GM23338 (cell line): ENCODE measurements around the gene FYN. TPM values are rescaled to one million over a fixed set of nuclear protein-coding genes. Genes with fewer than 3 reads are reported as not detected.

Experiments
- ATAC-seq: fragments of 200-7000 bp; cut with Tn5 transposase; 3 replicates; pipeline ENCODE4 v1.9.1; 2020
- DNase-seq: peaks from one replicate; pipeline ENCODE4 v3.0.0-alpha.2; 2015; ENCODE audit warnings: low spot score
- H2AFZ ChIP-seq: fragments of 200-600 bp; sonication (generic); 2 replicates; pipeline ENCODE4 v1.8.0; 2016; ENCODE audit warnings: antibody characterized with exemption, mild to moderate bottlenecking, moderate library complexity
- H3F3A ChIP-seq: fragments of 200-600 bp; sonication (generic); replicated peaks from 2 replicates; pipeline ENCODE4 v1.8.0; 2017; ENCODE audit warnings: antibody characterized with exemption, mixed run types, low read depth
- H3K27ac ChIP-seq: fragments of 200-600 bp; sonication (generic); 2 replicates; pipeline ENCODE4 v1.6.1; 2016; ENCODE audit warnings: low read depth
- H3K27me3 ChIP-seq: fragments of 200-600 bp; sonication (generic); 2 replicates; pipeline ENCODE4 v1.8.0; 2016; ENCODE audit warnings: mild to moderate bottlenecking, mixed run types, moderate library complexity; ENCODE audit not compliant: insufficient read depth
- H3K36me3 ChIP-seq: fragments of 200-600 bp; sonication (generic); 2 replicates; pipeline ENCODE4 v1.8.0; 2016; ENCODE audit warnings: mild to moderate bottlenecking; ENCODE audit not compliant: insufficient read depth
- H3K4me1 ChIP-seq: fragments of 200-600 bp; sonication (generic); 2 replicates; pipeline ENCODE4 v1.8.0; 2016; ENCODE audit warnings: mild to moderate bottlenecking, moderate library complexity; ENCODE audit not compliant: insufficient read depth
- H3K4me2 ChIP-seq: fragments of 200-600 bp; sonication (generic); 2 replicates; pipeline ENCODE4 v1.7.1; 2017; ENCODE audit warnings: mixed run types
- H3K4me3 ChIP-seq: fragments of 200-600 bp; sonication (generic); 2 replicates; pipeline ENCODE4 v1.6.1; 2016; ENCODE audit warnings: mixed run types
- H3K79me2 ChIP-seq: fragments of 200-600 bp; sonication (generic); replicated peaks from 2 replicates; pipeline ENCODE4 v1.8.0; 2017; ENCODE audit warnings: mild to moderate bottlenecking; ENCODE audit not compliant: insufficient read depth
- H3K9me2 ChIP-seq: fragments of 200-600 bp; sonication (generic); 2 replicates; pipeline ENCODE4 v1.8.0; 2017; ENCODE audit not compliant: insufficient read depth
- H4K20me1 ChIP-seq: fragments of 200-600 bp; sonication (generic); replicated peaks from 2 replicates; pipeline ENCODE4 v1.8.0; 2017; ENCODE audit warnings: mild to moderate bottlenecking; ENCODE audit not compliant: insufficient read depth
- H3K27ac Mint-ChIP-seq: 2 replicates; pipeline ENCODE4 v1.8.0; 2020; ENCODE audit warnings: inconsistent platforms, mild to moderate bottlenecking, moderate library complexity, mixed read lengths
- H3K27me3 Mint-ChIP-seq: 3 replicates; pipeline ENCODE4 v1.8.0; 2022; ENCODE audit warnings: low read depth, mild to moderate bottlenecking, moderate library complexity, mixed read lengths, inconsistent platforms; ENCODE audit not compliant: insufficient read depth, poor library complexity
- H3K36me3 Mint-ChIP-seq: 3 replicates; pipeline ENCODE4 v1.8.0; 2021; ENCODE audit warnings: low read depth, mild to moderate bottlenecking, inconsistent platforms, moderate library complexity, mixed read lengths
- H3K4me1 Mint-ChIP-seq: 3 replicates; pipeline ENCODE4 v1.8.0; 2020; ENCODE audit warnings: mild to moderate bottlenecking, inconsistent platforms, mixed read lengths
- H3K4me3 Mint-ChIP-seq: 3 replicates; pipeline ENCODE4 v1.8.0; 2021; ENCODE audit warnings: moderate library complexity, mild to moderate bottlenecking, inconsistent platforms, mixed read lengths
- H3K9me3 Mint-ChIP-seq: 3 replicates; pipeline ENCODE4 v1.8.0; 2020; ENCODE audit warnings: moderate library complexity, mild to moderate bottlenecking, inconsistent platforms, mixed read lengths
- CREB1 ChIP-seq: fragments of 250-450 bp; sonication (Bioruptor Pico); IDR thresholded peaks from 2 replicates; pipeline ENCODE4 v1.5.0; 2020; ENCODE audit warnings: low read depth, mild to moderate bottlenecking, moderate library complexity
- EZH2 ChIP-seq: fragments of 200-600 bp; sonication (generic); IDR thresholded peaks from one replicate; pipeline ENCODE4 v1.8.0; 2017; ENCODE audit warnings: antibody characterized with exemption, mild to moderate bottlenecking, low read depth; ENCODE audit not compliant: unreplicated experiment
- EZH2phosphoT487 ChIP-seq: fragments of 200-600 bp; sonication (generic); IDR thresholded peaks from one replicate; pipeline ENCODE4 v1.8.1; 2018; ENCODE audit warnings: antibody characterized with exemption; ENCODE audit not compliant: unreplicated experiment
- JUNB ChIP-seq: IDR thresholded peaks from one replicate; pipeline ENCODE4 v1.6.1; 2016; ENCODE audit warnings: antibody characterized with exemption; ENCODE audit not compliant: unreplicated experiment
- NANOG ChIP-seq: IDR thresholded peaks from 2 replicates; pipeline ENCODE4 v1.6.1; 2016; ENCODE audit warnings: antibody characterized with exemption, borderline replicate concordance
- POLR2AphosphoS5 ChIP-seq: IDR thresholded peaks from 2 replicates; pipeline ENCODE4 v1.6.1; 2016; ENCODE audit warnings: antibody characterized with exemption, low read depth
- STAT1 ChIP-seq: IDR thresholded peaks from one replicate; pipeline ENCODE4 v1.6.1; 2016; ENCODE audit warnings: antibody characterized with exemption; ENCODE audit not compliant: unreplicated experiment
- ZNF114 ChIP-seq: fragments of 250-450 bp; sonication (Bioruptor Pico); IDR thresholded peaks from 2 replicates; pipeline ENCODE4 v1.5.0; 2020; ENCODE audit warnings: mild to moderate bottlenecking, moderate library complexity
- ZNF331 ChIP-seq: fragments of 250-450 bp; sonication (Bioruptor Pico); IDR thresholded peaks from 2 replicates; pipeline ENCODE4 v1.5.0; 2020; ENCODE audit warnings: low read depth, mild to moderate bottlenecking, moderate library complexity
- polyA plus RNA-seq: library from polyadenylated mRNA; unstranded; fragments of >200 nt; fragmentation: Nextera tagmentation; extraction: Ambion mirVana; gene quantifications from 2 replicates; pipeline ENCODE4 v1.2.1, GENCODE V29; 2016
- total RNA-seq: library from RNA; depleted of rRNA; stranded (reverse); fragments of >200 nt; shearing (Covaris generic); gene quantifications from 2 replicates; pipeline ENCODE4 v1.2.3, GENCODE V29; 2014
- TF ChIP-seq, protein P1 (sequence below): fragments of 250-450 bp; sonication (Bioruptor Pico); IDR thresholded peaks from 2 replicates; pipeline ENCODE4 v1.5.0; 2020; ENCODE audit warnings: mild to moderate bottlenecking, moderate library complexity
- TF ChIP-seq, protein P2 (sequence below): IDR thresholded peaks from 2 replicates; pipeline ENCODE4 v1.6.1; 2016; ENCODE audit warnings: antibody characterized with exemption
- TF ChIP-seq, protein P3 (sequence below): IDR thresholded peaks from one replicate; pipeline ENCODE4 v1.6.1; 2018; ENCODE audit warnings: antibody characterized with exemption; ENCODE audit not compliant: unreplicated experiment
- TF ChIP-seq, protein P4 (sequence below), 2 experiments: fragments of 200-600 bp in 1 of 2; sonication (generic) in 1 of 2; conservative IDR thresholded peaks; 2 replicates each; pipeline versions ENCODE4 v1.5.1 to v1.6.1; 2016 to 2017; ENCODE audit warnings: antibody characterized with exemption in 2 of 2, low read depth in 2 of 2, mild to moderate bottlenecking in 2 of 2, moderate library complexity in 1 of 2

Gene FYN
- total and polyA plus RNA-seq, 2 experiments from 2014 or later = 46.8 to 143 TPM

DNA sequence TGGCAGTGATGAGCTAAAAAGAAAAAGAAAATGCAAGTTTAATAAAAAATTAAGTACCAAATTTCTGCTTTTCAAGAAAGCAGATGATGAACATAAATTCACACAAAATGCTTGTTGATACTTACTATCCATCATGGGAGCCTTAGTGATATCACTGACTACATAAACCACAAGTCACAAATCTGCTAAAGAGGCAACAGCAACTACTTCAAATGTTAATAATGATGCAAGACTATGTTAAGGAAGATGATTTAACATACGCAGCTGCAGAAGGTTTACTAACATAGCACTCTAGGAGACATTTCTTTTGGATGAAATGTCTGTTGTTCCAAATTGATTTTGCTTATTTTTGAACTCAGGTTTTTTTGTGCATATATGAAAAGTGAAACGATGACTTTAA, 18.6 kb downstream of the FYN start:
- H3K9me3 Mint-ChIP-seq = no peaks in the 10 kb centered on the region

More for the DNA sequence above, 18.6 kb downstream of the FYN start:
- ATAC-seq (no peak), DNase-seq (no peak)
- Histone ChIP-seq H2AFZ (no peak overlapping the region), H3K9me2 (no peaks in the 10 kb centered on the region), H3F3A (no peaks in the 10 kb centered on the region), H3K4me2 (peak overlapping the region; percentile 16; the same call in 1 of the 2 replicates), H3K36me3 (no peaks in the 10 kb centered on the region), H3K27ac (no peak overlapping the region), H3K4me3 (no peak overlapping the region), H3K4me1 (peaks cover 83% of the 10 kb centered on the region), H3K79me2 (peaks cover 95% of the 10 kb centered on the region), H4K20me1 (0 out of 2 replicates have a peak, but pooled peaks cover 4% of the 10 kb centered on the region), H3K27me3 (no peaks in the 10 kb centered on the region)
- no peak overlapping the region; the same call in 1 of the 2 replicates for H3K27ac Mint-ChIP-seq
- TF ChIP-seq, protein P1, sequence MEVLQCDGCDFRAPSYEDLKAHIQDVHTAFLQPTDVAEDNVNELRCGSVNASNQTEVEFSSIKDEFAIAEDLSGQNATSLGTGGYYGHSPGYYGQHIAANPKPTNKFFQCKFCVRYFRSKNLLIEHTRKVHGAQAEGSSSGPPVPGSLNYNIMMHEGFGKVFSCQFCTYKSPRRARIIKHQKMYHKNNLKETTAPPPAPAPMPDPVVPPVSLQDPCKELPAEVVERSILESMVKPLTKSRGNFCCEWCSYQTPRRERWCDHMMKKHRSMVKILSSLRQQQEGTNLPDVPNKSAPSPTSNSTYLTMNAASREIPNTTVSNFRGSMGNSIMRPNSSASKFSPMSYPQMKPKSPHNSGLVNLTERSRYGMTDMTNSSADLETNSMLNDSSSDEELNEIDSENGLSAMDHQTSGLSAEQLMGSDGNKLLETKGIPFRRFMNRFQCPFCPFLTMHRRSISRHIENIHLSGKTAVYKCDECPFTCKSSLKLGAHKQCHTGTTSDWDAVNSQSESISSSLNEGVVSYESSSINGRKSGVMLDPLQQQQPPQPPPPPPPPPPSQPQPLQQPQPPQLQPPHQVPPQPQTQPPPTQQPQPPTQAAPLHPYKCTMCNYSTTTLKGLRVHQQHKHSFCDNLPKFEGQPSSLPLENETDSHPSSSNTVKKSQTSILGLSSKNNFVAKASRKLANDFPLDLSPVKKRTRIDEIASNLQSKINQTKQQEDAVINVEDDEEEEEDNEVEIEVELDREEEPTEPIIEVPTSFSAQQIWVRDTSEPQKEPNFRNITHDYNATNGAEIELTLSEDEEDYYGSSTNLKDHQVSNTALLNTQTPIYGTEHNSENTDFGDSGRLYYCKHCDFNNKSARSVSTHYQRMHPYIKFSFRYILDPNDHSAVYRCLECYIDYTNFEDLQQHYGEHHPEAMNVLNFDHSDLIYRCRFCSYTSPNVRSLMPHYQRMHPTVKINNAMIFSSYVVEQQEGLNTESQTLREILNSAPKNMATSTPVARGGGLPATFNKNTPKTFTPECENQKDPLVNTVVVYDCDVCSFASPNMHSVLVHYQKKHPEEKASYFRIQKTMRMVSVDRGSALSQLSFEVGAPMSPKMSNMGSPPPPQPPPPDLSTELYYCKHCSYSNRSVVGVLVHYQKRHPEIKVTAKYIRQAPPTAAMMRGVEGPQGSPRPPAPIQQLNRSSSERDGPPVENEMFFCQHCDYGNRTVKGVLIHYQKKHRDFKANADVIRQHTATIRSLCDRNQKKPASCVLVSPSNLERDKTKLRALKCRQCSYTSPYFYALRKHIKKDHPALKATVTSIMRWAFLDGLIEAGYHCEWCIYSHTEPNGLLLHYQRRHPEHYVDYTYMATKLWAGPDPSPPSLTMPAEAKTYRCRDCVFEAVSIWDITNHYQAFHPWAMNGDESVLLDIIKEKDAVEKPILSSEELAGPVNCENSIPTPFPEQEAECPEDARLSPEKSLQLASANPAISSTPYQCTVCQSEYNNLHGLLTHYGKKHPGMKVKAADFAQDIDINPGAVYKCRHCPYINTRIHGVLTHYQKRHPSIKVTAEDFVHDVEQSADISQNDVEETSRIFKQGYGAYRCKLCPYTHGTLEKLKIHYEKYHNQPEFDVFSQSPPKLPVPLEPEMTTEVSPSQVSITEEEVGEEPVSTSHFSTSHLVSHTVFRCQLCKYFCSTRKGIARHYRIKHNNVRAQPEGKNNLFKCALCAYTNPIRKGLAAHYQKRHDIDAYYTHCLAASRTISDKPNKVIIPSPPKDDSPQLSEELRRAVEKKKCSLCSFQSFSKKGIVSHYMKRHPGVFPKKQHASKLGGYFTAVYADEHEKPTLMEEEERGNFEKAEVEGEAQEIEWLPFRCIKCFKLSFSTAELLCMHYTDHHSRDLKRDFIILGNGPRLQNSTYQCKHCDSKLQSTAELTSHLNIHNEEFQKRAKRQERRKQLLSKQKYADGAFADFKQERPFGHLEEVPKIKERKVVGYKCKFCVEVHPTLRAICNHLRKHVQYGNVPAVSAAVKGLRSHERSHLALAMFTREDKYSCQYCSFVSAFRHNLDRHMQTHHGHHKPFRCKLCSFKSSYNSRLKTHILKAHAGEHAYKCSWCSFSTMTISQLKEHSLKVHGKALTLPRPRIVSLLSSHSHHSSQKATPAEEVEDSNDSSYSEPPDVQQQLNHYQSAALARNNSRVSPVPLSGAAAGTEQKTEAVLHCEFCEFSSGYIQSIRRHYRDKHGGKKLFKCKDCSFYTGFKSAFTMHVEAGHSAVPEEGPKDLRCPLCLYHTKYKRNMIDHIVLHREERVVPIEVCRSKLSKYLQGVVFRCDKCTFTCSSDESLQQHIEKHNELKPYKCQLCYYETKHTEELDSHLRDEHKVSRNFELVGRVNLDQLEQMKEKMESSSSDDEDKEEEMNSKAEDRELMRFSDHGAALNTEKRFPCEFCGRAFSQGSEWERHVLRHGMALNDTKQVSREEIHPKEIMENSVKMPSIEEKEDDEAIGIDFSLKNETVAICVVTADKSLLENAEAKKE (CRISPR knock-in tag) = no peak
- no peak for TF ChIP-seq JUNB
- TF ChIP-seq, protein P2, sequence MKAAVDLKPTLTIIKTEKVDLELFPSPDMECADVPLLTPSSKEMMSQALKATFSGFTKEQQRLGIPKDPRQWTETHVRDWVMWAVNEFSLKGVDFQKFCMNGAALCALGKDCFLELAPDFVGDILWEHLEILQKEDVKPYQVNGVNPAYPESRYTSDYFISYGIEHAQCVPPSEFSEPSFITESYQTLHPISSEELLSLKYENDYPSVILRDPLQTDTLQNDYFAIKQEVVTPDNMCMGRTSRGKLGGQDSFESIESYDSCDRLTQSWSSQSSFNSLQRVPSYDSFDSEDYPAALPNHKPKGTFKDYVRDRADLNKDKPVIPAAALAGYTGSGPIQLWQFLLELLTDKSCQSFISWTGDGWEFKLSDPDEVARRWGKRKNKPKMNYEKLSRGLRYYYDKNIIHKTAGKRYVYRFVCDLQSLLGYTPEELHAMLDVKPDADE = no peak
- TF ChIP-seq POLR2AphosphoS5 = no peak
- TF ChIP-seq, protein P3, sequence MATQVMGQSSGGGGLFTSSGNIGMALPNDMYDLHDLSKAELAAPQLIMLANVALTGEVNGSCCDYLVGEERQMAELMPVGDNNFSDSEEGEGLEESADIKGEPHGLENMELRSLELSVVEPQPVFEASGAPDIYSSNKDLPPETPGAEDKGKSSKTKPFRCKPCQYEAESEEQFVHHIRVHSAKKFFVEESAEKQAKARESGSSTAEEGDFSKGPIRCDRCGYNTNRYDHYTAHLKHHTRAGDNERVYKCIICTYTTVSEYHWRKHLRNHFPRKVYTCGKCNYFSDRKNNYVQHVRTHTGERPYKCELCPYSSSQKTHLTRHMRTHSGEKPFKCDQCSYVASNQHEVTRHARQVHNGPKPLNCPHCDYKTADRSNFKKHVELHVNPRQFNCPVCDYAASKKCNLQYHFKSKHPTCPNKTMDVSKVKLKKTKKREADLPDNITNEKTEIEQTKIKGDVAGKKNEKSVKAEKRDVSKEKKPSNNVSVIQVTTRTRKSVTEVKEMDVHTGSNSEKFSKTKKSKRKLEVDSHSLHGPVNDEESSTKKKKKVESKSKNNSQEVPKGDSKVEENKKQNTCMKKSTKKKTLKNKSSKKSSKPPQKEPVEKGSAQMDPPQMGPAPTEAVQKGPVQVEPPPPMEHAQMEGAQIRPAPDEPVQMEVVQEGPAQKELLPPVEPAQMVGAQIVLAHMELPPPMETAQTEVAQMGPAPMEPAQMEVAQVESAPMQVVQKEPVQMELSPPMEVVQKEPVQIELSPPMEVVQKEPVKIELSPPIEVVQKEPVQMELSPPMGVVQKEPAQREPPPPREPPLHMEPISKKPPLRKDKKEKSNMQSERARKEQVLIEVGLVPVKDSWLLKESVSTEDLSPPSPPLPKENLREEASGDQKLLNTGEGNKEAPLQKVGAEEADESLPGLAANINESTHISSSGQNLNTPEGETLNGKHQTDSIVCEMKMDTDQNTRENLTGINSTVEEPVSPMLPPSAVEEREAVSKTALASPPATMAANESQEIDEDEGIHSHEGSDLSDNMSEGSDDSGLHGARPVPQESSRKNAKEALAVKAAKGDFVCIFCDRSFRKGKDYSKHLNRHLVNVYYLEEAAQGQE = no peak
- TF ChIP-seq ZNF331 = no peak
- TF ChIP-seq STAT1 = no peak
- TF ChIP-seq NANOG = no peak
- TF ChIP-seq CREB1 = no peak
- TF ChIP-seq ZNF114 (CRISPR knock-in tag) = no peak
- TF ChIP-seq EZH2 = no peak
- TF ChIP-seq, protein P4, sequence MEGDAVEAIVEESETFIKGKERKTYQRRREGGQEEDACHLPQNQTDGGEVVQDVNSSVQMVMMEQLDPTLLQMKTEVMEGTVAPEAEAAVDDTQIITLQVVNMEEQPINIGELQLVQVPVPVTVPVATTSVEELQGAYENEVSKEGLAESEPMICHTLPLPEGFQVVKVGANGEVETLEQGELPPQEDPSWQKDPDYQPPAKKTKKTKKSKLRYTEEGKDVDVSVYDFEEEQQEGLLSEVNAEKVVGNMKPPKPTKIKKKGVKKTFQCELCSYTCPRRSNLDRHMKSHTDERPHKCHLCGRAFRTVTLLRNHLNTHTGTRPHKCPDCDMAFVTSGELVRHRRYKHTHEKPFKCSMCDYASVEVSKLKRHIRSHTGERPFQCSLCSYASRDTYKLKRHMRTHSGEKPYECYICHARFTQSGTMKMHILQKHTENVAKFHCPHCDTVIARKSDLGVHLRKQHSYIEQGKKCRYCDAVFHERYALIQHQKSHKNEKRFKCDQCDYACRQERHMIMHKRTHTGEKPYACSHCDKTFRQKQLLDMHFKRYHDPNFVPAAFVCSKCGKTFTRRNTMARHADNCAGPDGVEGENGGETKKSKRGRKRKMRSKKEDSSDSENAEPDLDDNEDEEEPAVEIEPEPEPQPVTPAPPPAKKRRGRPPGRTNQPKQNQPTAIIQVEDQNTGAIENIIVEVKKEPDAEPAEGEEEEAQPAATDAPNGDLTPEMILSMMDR (conservative IDR thresholded peaks at IDR 0.05; ENCODE audit: low read depth in 2 of 2) = no peak
- no peak for TF ChIP-seq EZH2phosphoT487
- H3K36me3 Mint-ChIP-seq = no peaks in the 10 kb centered on the region
- H3K27me3 Mint-ChIP-seq = peaks cover 3% of the 10 kb centered on the region
- peaks cover 82% of the 10 kb centered on the region for H3K4me1 Mint-ChIP-seq
- H3K4me3 Mint-ChIP-seq = no peak overlapping the region
